HepG2 (cell line): ENCODE results near the gene KRTAP13-2. TPM values are rescaled to one million over a fixed set of nuclear protein-coding genes. Genes with fewer than 3 reads are reported as not detected.

ENCODE experiments used
- PHF5A ChIP-seq: IDR thresholded peaks from one replicate; pipeline ENCODE4 v1.6.1; 2018; ENCODE audit warnings: low read depth, missing genetic modification reagents; ENCODE audit not compliant: unreplicated experiment
- PLRG1 ChIP-seq: fragments of 450-650 bp; conservative IDR thresholded peaks from 2 replicates; pipeline ENCODE4 v1.6.1; 2016
- SMYD3 ChIP-seq: sonication (generic); formaldehyde crosslinking; IDR thresholded peaks from 2 replicates; pipeline ENCODE4 v1.8.1; 2023; ENCODE audit warnings: mild to moderate bottlenecking, missing genetic modification reagents
- TCF7 ChIP-seq: sonication (generic); IDR thresholded peaks from 2 replicates; pipeline ENCODE4 v1.6.1; 2016; ENCODE audit warnings: antibody characterized with exemption, low read depth
- ZFP90 ChIP-seq: sonication (generic); formaldehyde crosslinking; IDR thresholded peaks from 2 replicates; pipeline ENCODE4 v1.8.0; 2022; ENCODE audit warnings: missing genetic modification reagents, mild to moderate bottlenecking, inconsistent platforms, borderline replicate concordance
- ZNF354B ChIP-seq: sonication (generic); formaldehyde crosslinking; IDR thresholded peaks from 2 replicates; pipeline ENCODE4 v1.8.0; 2022; ENCODE audit warnings: mild to moderate bottlenecking, missing genetic modification reagents
- ZNF530 ChIP-seq: sonication (generic); formaldehyde crosslinking; IDR thresholded peaks from 2 replicates; pipeline ENCODE4 v1.5.0; 2020; ENCODE audit warnings: low read depth, mild to moderate bottlenecking, missing genetic modification reagents
- ZNF547 ChIP-seq: sonication (generic); formaldehyde crosslinking; IDR thresholded peaks from 2 replicates; pipeline ENCODE4 v1.5.1; 2020; ENCODE audit warnings: mild to moderate bottlenecking, missing genetic modification reagents
- ZNF891 ChIP-seq: sonication (generic); formaldehyde crosslinking; IDR thresholded peaks from 2 replicates; pipeline ENCODE4 v1.5.0; 2020; ENCODE audit warnings: mild to moderate bottlenecking, missing genetic modification reagents
- polyA plus RNA-seq, 8 experiments: library from polyadenylated mRNA; depleted of rRNA in 3 of 8; stranded (reverse) in 7 of 8; unstranded in 1 of 8; fragments of >200 nt; fragmentation: Illumina TruSeq in 4 of 8; extraction: Trizol in 4 of 8; gene quantifications; 2 replicates each; pipeline versions ENCODE4 v1.2.1 to v1.2.3, GENCODE V29; 2011 to 2016; ENCODE audit warnings: low read depth in 4 of 8, missing spikeins in 1 of 8, mixed read lengths in 1 of 8; ENCODE audit not compliant: insufficient read depth in 1 of 8
- total RNA-seq, 5 experiments: library from RNA; depleted of rRNA; stranded (reverse); fragments of >200 nt; fragmentation: Illumina TruSeq; extraction: Trizol; gene quantifications; 2 replicates each; pipeline ENCODE4 v1.2.3, GENCODE V29; 2016; ENCODE audit warnings: low read depth in 1 of 5
- TF ChIP-seq, protein P1 (sequence below): IDR thresholded peaks from 2 replicates; pipeline ENCODE4 v1.6.1; 2016; ENCODE audit warnings: low read depth, missing genetic modification reagents, missing compliant biosample characterization
- TF ChIP-seq, protein P2 (sequence below): IDR thresholded peaks from 2 replicates; pipeline ENCODE4 v1.6.1; 2016; ENCODE audit warnings: low read depth, control low read depth
- TF ChIP-seq, protein P3 (sequence below): sonication (generic); formaldehyde crosslinking; IDR thresholded peaks from 2 replicates; pipeline ENCODE4 v1.8.0; 2022; ENCODE audit warnings: missing genetic modification reagents, mild to moderate bottlenecking, inconsistent platforms, borderline replicate concordance
- TF ChIP-seq, protein P4 (sequence below): sonication (generic); formaldehyde crosslinking; IDR thresholded peaks from 2 replicates; pipeline ENCODE4 v1.4.0; 2020; ENCODE audit warnings: mild to moderate bottlenecking, missing genetic modification reagents

Gene KRTAP13-2
- total and polyA plus RNA-seq, 2 of the 13 experiments (the other 11 are each of a cell fraction or from before 2014, with no cell fraction given), result not detected

DNA sequence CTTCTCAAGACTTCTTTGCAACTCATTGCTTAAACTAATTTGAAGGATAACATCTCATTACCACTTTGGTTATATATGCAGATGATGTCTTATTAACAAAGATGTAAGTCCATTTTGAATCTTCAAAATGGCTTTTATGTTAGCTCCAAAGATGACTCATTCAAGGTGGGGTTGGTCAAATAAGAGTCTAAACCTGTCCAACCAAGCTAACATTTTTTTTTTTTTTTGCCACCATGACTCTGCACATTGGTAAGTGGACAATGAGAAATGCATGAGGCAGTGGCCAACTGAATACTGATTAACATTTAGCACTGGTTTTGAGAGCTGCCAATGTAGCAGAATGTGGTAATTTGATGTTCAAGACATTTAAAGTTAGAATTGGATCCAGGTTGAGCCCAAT lies 34.3 kb downstream of the KRTAP13-2 start (continued):
- TF ChIP-seq, protein P1, sequence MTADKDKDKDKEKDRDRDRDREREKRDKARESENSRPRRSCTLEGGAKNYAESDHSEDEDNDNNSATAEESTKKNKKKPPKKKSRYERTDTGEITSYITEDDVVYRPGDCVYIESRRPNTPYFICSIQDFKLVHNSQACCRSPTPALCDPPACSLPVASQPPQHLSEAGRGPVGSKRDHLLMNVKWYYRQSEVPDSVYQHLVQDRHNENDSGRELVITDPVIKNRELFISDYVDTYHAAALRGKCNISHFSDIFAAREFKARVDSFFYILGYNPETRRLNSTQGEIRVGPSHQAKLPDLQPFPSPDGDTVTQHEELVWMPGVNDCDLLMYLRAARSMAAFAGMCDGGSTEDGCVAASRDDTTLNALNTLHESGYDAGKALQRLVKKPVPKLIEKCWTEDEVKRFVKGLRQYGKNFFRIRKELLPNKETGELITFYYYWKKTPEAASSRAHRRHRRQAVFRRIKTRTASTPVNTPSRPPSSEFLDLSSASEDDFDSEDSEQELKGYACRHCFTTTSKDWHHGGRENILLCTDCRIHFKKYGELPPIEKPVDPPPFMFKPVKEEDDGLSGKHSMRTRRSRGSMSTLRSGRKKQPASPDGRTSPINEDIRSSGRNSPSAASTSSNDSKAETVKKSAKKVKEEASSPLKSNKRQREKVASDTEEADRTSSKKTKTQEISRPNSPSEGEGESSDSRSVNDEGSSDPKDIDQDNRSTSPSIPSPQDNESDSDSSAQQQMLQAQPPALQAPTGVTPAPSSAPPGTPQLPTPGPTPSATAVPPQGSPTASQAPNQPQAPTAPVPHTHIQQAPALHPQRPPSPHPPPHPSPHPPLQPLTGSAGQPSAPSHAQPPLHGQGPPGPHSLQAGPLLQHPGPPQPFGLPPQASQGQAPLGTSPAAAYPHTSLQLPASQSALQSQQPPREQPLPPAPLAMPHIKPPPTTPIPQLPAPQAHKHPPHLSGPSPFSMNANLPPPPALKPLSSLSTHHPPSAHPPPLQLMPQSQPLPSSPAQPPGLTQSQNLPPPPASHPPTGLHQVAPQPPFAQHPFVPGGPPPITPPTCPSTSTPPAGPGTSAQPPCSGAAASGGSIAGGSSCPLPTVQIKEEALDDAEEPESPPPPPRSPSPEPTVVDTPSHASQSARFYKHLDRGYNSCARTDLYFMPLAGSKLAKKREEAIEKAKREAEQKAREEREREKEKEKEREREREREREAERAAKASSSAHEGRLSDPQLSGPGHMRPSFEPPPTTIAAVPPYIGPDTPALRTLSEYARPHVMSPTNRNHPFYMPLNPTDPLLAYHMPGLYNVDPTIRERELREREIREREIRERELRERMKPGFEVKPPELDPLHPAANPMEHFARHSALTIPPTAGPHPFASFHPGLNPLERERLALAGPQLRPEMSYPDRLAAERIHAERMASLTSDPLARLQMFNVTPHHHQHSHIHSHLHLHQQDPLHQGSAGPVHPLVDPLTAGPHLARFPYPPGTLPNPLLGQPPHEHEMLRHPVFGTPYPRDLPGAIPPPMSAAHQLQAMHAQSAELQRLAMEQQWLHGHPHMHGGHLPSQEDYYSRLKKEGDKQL (CRISPR knock-in tag), result no peak
- no peak for TF ChIP-seq PHF5A (CRISPR knock-in tag)
- TF ChIP-seq ZNF530 (CRISPR knock-in tag), result no peak
- TF ChIP-seq, protein P2, sequence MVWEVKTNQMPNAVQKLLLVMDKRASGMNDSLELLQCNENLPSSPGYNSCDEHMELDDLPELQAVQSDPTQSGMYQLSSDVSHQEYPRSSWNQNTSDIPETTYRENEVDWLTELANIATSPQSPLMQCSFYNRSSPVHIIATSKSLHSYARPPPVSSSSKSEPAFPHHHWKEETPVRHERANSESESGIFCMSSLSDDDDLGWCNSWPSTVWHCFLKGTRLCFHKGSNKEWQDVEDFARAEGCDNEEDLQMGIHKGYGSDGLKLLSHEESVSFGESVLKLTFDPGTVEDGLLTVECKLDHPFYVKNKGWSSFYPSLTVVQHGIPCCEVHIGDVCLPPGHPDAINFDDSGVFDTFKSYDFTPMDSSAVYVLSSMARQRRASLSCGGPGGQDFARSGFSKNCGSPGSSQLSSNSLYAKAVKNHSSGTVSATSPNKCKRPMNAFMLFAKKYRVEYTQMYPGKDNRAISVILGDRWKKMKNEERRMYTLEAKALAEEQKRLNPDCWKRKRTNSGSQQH, result no peak
- no peak for TF ChIP-seq ZFP90 (CRISPR knock-in tag)
- TF ChIP-seq ZNF354B (CRISPR knock-in tag), result no peak
- no peak for TF ChIP-seq PLRG1
- no peak for TF ChIP-seq ZNF891 (CRISPR knock-in tag)
- TF ChIP-seq, protein P3, sequence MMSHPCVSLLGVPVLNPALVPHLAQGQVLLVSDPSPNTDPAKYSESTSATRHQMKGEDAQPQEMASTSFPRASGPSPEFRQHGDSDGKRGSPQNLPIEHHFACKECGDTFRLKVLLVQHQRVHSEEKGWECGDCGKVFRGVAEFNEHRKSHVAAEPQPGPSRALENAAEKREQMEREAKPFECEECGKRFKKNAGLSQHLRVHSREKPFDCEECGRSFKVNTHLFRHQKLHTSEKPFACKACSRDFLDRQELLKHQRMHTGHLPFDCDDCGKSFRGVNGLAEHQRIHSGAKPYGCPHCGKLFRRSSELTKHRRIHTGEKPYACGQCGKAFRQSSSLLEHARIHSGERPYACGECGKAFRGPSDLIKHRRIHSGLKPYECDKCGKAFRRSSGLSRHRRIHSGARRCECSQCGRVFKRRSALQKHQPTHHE (CRISPR knock-in tag), result no peak
- no peak for TF ChIP-seq ZNF547 (CRISPR knock-in tag)
- TF ChIP-seq TCF7, result no peak
- TF ChIP-seq SMYD3 (CRISPR knock-in tag), result no peak
- TF ChIP-seq, protein P4, sequence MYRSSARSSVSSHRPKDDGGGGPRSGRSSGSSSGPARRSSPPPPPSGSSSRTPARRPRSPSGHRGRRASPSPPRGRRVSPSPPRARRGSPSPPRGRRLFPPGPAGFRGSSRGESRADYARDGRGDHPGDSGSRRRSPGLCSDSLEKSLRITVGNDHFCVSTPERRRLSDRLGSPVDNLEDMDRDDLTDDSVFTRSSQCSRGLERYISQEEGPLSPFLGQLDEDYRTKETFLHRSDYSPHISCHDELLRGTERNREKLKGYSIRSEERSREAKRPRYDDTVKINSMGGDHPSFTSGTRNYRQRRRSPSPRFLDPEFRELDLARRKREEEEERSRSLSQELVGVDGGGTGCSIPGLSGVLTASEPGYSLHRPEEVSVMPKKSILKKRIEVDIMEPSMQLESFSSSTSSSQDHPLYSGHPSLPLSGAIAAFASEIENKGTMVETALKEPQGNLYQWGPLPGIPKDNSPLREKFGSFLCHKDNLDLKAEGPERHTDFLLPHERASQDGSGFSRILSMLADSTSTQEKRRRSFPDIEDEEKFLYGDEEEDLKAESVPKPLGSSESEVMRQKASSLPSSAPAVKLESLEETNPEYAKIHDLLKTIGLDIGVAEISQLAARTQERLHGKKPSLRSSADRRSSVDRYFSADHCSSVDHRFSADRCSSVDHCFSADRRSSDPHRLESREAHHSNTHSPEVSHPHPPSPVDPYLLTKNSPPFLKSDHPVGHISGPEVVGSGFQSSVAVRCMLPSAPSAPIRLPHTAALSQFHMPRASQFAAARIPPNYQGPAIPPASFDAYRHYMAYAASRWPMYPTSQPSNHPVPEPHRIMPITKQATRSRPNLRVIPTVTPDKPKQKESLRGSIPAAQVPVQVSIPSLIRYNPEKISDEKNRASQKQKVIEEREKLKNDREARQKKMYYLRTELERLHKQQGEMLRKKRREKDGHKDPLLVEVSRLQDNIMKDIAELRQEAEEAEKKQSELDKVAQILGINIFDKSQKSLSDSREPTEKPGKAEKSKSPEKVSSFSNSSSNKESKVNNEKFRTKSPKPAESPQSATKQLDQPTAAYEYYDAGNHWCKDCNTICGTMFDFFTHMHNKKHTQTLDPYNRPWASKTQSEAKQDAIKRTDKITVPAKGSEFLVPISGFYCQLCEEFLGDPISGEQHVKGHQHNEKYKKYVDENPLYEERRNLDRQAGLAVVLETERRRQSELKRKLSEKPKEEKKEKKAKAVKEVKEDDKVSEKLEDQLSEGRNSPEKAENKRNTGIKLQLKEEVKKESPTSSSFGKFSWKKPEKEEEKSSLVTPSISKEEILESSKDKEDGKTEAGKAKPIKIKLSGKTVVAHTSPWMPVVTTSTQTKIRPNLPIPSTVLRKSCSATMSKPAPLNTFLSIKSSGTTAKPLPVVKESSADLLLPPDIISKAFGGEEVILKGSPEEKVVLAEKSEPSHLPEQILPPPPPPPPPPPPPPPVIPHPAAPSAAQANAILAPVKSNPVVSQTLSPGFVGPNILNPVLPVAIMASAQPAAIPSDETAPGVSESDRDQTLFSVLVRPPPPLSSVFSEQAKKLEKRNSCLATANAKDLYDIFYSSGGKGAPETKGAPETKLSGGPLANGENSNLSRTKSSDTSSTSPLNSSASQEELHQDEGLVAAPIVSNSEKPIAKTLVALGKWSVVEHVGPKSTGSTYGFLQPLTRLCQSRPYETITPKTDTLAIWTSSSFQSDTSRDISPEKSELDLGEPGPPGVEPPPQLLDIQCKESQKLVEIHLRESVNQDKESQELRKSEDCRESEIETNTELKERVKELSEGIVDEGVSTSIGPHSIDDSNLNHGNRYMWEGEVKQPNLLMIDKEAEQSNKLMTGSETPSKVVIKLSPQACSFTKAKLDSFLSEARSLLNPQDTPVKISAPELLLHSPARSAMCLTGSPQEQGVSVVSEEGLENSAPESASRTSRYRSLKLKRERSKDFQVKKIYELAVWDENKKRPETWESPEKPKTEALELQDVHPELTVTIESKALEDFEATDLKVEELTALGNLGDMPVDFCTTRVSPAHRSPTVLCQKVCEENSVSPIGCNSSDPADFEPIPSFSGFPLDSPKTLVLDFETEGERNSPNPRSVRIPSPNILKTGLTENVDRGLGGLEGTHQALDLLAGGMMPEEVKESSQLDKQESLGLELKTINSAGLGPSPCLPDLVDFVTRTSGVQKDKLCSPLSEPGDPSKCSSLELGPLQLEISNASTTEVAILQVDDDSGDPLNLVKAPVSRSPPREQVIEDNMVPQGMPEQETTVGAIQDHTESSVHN (CRISPR knock-in tag), result no peak
